ENCODE data around the gene DHFR2.
A peak's percentile ranks its signal among the peaks of the same experiment; 100 is the strongest.
"Not testable (repeated sequence)": the region's sequence is repeated elsewhere in the genome, so short reads cannot be mapped to it uniquely, and the experiment has no call there.

DHFR2 gene

GRCh38 chr3:94065122-94065521 lies 2.4 kb upstream of the DHFR2 start:
- no peak for DNase-seq (ENCODE audit: low read depth)

- DNase-seq (ENCODE audit: low read depth): no peak
Measured at GRCh38 chr3:94064243-94064860, 1.6 kb upstream of the DHFR2 start.

GRCh38 chr3:94063496-94064119 lies 892 bp upstream of the DHFR2 start:
- no peak for DNase-seq (ENCODE audit: low read depth)

GRCh38 chr3:94061297-94061696 lies 1.4 kb downstream of the DHFR2 start:
- DNase-seq (ENCODE audit: low read depth): no peak

GRCh38 chr3:94050546-94050945 lies 12.2 kb downstream of the DHFR2 start:
- no peak for DNase-seq (ENCODE audit: low read depth)

GRCh38 chr3:94049267-94049666 lies 13.4 kb downstream of the DHFR2 start:
- no peak for DNase-seq (ENCODE audit: low read depth)

- no peak for DNase-seq (ENCODE audit: low read depth)
Measured at GRCh38 chr3:94046533-94046932, 16.2 kb downstream of the DHFR2 start.

GRCh38 chr3:94044100-94044936 lies 18.4 kb downstream of the DHFR2 start:
- not testable (repeated sequence) for DNase-seq (ENCODE audit: low read depth)

- DNase-seq (ENCODE audit: low read depth): no peak
Measured at GRCh38 chr3:94043285-94043684, 19.4 kb downstream of the DHFR2 start.

- DNase-seq (ENCODE audit: low read depth): peak; percentile 32
Measured at GRCh38 chr3:94036909-94037507, 25.7 kb downstream of the DHFR2 start.

- DNase-seq (ENCODE audit: low read depth): no peak
Measured at GRCh38 chr3:94028093-94028837, 34.5 kb downstream of the DHFR2 start, which contains the start of gene STX19. Gene STX19 (minus strand): TSS chr3:94028597. CDS start chr3:94015269, 13,328 bp downstream.

- DNase-seq (ENCODE audit: low read depth): no peak
Measured at GRCh38 chr3:94026623-94027022, 36.1 kb downstream of the DHFR2 start.

GRCh38 chr3:94024385-94024784 lies 38.3 kb downstream of the DHFR2 start:
- DNase-seq (ENCODE audit: low read depth): peak; percentile 41

- DNase-seq (ENCODE audit: low read depth): no peak
Measured at GRCh38 chr3:94020293-94020692, 42.4 kb downstream of the DHFR2 start.

- DNase-seq (ENCODE audit: low read depth): no peak
Measured at GRCh38 chr3:94019659-94020058, 43.1 kb downstream of the DHFR2 start.

- DNase-seq (ENCODE audit: low read depth): no peak
Measured at GRCh38 chr3:94015025-94015424, 47.7 kb downstream of the DHFR2 start.

- DNase-seq (ENCODE audit: low read depth): no peak
Measured at GRCh38 chr3:94012185-94012584, 50.5 kb downstream of the DHFR2 start.

- no peak for DNase-seq (ENCODE audit: low read depth)
Measured at GRCh38 chr3:94011233-94011711, 51.4 kb downstream of the DHFR2 start.

GRCh38 chr3:94009608-94010007 lies 53.1 kb downstream of the DHFR2 start:
- DNase-seq (ENCODE audit: low read depth): no peak

GRCh38 chr3:94008253-94008652 lies 54.5 kb downstream of the DHFR2 start:
- DNase-seq (ENCODE audit: low read depth): no peak
